Neural cell (in vitro differentiated cells): ENCODE data around the gene CHST1. TPM values are rescaled to one million over a fixed set of nuclear protein-coding genes. Genes with fewer than 3 reads are reported as not detected.

Experiments
- H2AFZ ChIP-seq: fragments of 200-600, 300-800 bp; sonication (generic), shearing (Covaris generic); 2 replicates; pipeline ENCODE4 v1.6.0; 2014; ENCODE audit warnings: low read depth, mild to moderate bottlenecking, antibody characterized with exemption, low read length, moderate library complexity
- H3F3A ChIP-seq: fragments of 200-600 bp; shearing (Covaris generic); 2 replicates; pipeline ENCODE4 v1.6.1; 2016; ENCODE audit warnings: mild to moderate bottlenecking, moderate library complexity, mixed read lengths, antibody characterized with exemption, low read length; ENCODE audit not compliant: insufficient read depth, poor library complexity, severe bottlenecking
- H3K27ac ChIP-seq: fragments of 200-600, 300-800 bp; sonication (generic), shearing (Covaris generic); 2 replicates; pipeline ENCODE4 v1.5.1; 2014; ENCODE audit warnings: mild to moderate bottlenecking, low read length, moderate library complexity
- H3K27me3 ChIP-seq: fragments of 300-800, 200-600 bp; sonication (generic), shearing (Covaris generic); 2 replicates; pipeline ENCODE4 v1.6.0; 2014; ENCODE audit warnings: mild to moderate bottlenecking, low read depth, low read length, moderate library complexity; ENCODE audit not compliant: insufficient read depth
- H3K36me3 ChIP-seq: fragments of 300-800, 200-600 bp; sonication (generic), shearing (Covaris generic); 2 replicates; pipeline ENCODE4 v1.5.1; 2014; ENCODE audit warnings: mild to moderate bottlenecking, antibody characterized with exemption, low read length, moderate library complexity; ENCODE audit not compliant: insufficient read depth
- H3K4me2 ChIP-seq: fragments of 300-800, 200-600 bp; sonication (generic), shearing (Covaris generic); 2 replicates; pipeline ENCODE4 v1.6.0; 2014; ENCODE audit warnings: mild to moderate bottlenecking, low read length
- H3K4me3 ChIP-seq: fragments of 300-800, 200-600 bp; sonication (generic), shearing (Covaris generic); 2 replicates; pipeline ENCODE4 v1.5.1; 2014; ENCODE audit warnings: mild to moderate bottlenecking, low read length, moderate library complexity
- H3K79me2 ChIP-seq: fragments of 200-600 bp; shearing (Covaris generic); replicated peaks from 2 replicates; pipeline ENCODE4 v1.6.0; 2014; ENCODE audit warnings: mild to moderate bottlenecking, low read length, moderate library complexity; ENCODE audit not compliant: insufficient read depth
- H3K9ac ChIP-seq: fragments of 300-800, 200-600 bp; sonication (generic), shearing (Covaris generic); 2 replicates; pipeline ENCODE4 v1.6.1; 2016; ENCODE audit warnings: mild to moderate bottlenecking, low read length, mixed read lengths
- H3K9me2 ChIP-seq: fragments of 200-600 bp; shearing (Covaris generic); 2 replicates; pipeline ENCODE4 v1.6.1; 2016; ENCODE audit warnings: mild to moderate bottlenecking, low read length, mixed read lengths; ENCODE audit not compliant: insufficient read depth
- H3K9me3 ChIP-seq: fragments of 200-600, 300-800 bp; sonication (generic), shearing (Covaris generic); 2 replicates; pipeline ENCODE4 v1.6.1; 2016; ENCODE audit warnings: mild to moderate bottlenecking, mixed run types, low read length, moderate library complexity, mixed read lengths
- H4K20me1 ChIP-seq: fragments of 200-600 bp; shearing (Covaris generic); 2 replicates; pipeline ENCODE4 v1.6.1; 2016; ENCODE audit warnings: mild to moderate bottlenecking, mixed run types; ENCODE audit not compliant: insufficient read depth
- CTCF ChIP-seq: fragments of 450-650 bp; IDR thresholded peaks from 2 replicates; pipeline ENCODE4 v1.5.1; 2014; ENCODE audit warnings: antibody characterized with exemption, mild to moderate bottlenecking, moderate library complexity; ENCODE audit not compliant: poor library complexity, severe bottlenecking
- EP300 ChIP-seq: fragments of 450-650 bp; conservative IDR thresholded peaks from 2 replicates; pipeline ENCODE4 v1.6.1; 2014; ENCODE audit warnings: antibody characterized with exemption, mild to moderate bottlenecking, moderate library complexity; ENCODE audit not compliant: poor library complexity, severe bottlenecking
- EZH2 ChIP-seq: fragments of 200-600, 300-800 bp; shearing (Covaris generic), sonication (generic); IDR thresholded peaks from 2 replicates; pipeline ENCODE4 v1.6.1; 2014; ENCODE audit warnings: antibody characterized with exemption, low read length, borderline replicate concordance, mild to moderate bottlenecking; ENCODE audit not compliant: insufficient read depth, poor library complexity, severe bottlenecking
- MXI1 ChIP-seq: fragments of 450-650 bp; conservative IDR thresholded peaks from 2 replicates; pipeline ENCODE4 v1.6.1; 2014; ENCODE audit warnings: antibody characterized with exemption, mild to moderate bottlenecking; ENCODE audit not compliant: poor library complexity, severe bottlenecking
- POLR2AphosphoS5 ChIP-seq: IDR thresholded peaks from 2 replicates; pipeline ENCODE4 v1.6.1; 2012
- RAD21 ChIP-seq: fragments of 450-650 bp; conservative IDR thresholded peaks from 2 replicates; pipeline ENCODE4 v1.6.1; 2014; ENCODE audit warnings: antibody characterized with exemption, mild to moderate bottlenecking, moderate library complexity
- REST ChIP-seq: IDR thresholded peaks from 2 replicates; pipeline ENCODE4 v1.6.1; 2012; ENCODE audit warnings: borderline replicate concordance
- SMC3 ChIP-seq: fragments of 450-650 bp; conservative IDR thresholded peaks from 2 replicates; pipeline ENCODE4 v1.6.1; 2014; ENCODE audit warnings: antibody characterized with exemption, mild to moderate bottlenecking, moderate library complexity; ENCODE audit not compliant: poor library complexity
- TAF1 ChIP-seq: IDR thresholded peaks from 2 replicates; pipeline ENCODE4 v1.6.1; 2012; ENCODE audit warnings: low read depth
- polyA plus RNA-seq: library from polyadenylated mRNA; depleted of rRNA; stranded (reverse); fragments of >200 nt; gene quantifications from 2 replicates; pipeline ENCODE4 v1.2.3, GENCODE V29; 2014

CHST1 gene
- polyA plus RNA-seq, 1 donor from 2014 or later, result 16.2 TPM

- Histone ChIP-seq H3K27ac (no peak overlapping the region), H3K4me3 (no peak overlapping the region), H3K36me3 (no peaks in the 10 kb centered on the region), H3K9me2 (no peaks in the 10 kb centered on the region), H3K9me3 (no peaks in the 10 kb centered on the region), H3F3A (no peaks in the 10 kb centered on the region), H3K79me2 (no peaks in the 10 kb centered on the region), H4K20me1 (no peaks in the 10 kb centered on the region), H3K4me2 (no peak overlapping the region), H2AFZ (no peak overlapping the region), H3K27me3 (no peaks in the 10 kb centered on the region), H3K9ac (no peak overlapping the region)
- no peak for TF ChIP-seq TAF1
- no peak for TF ChIP-seq CTCF
- TF ChIP-seq REST, result no peak
- no peak for TF ChIP-seq RAD21
- no peak for TF ChIP-seq SMC3
- TF ChIP-seq MXI1, result no peak
- no peak for TF ChIP-seq EZH2
- no peak for TF ChIP-seq POLR2AphosphoS5
- no peak for TF ChIP-seq EP300
Measured at GRCh38 chr11:45669956-45670355, 4.5 kb upstream of the CHST1 start.

- H3F3A ChIP-seq, result no peaks in the 10 kb centered on the region
- no peak for TF ChIP-seq MXI1
- no peak for TF ChIP-seq RAD21
- TF ChIP-seq SMC3, result no peak
- TF ChIP-seq TAF1, result no peak
- TF ChIP-seq EP300, result no peak
- no peak for TF ChIP-seq CTCF
- no peak for TF ChIP-seq EZH2
- TF ChIP-seq POLR2AphosphoS5, result no peak
- no peak for TF ChIP-seq REST
- no peak overlapping the region for H2AFZ ChIP-seq
- no peaks in the 10 kb centered on the region for H3K9me3 ChIP-seq
- H3K27ac ChIP-seq, result no peak overlapping the region
- no peak overlapping the region for H3K4me3 ChIP-seq
- H3K36me3 ChIP-seq, result no peaks in the 10 kb centered on the region
- peaks cover 5% of the 10 kb centered on the region for H3K79me2 ChIP-seq
- H3K9me2 ChIP-seq, result no peaks in the 10 kb centered on the region
- H3K9ac ChIP-seq, result no peak overlapping the region
- no peak overlapping the region for H3K4me2 ChIP-seq
- H3K27me3 ChIP-seq, result no peaks in the 10 kb centered on the region
- H4K20me1 ChIP-seq, result no peaks in the 10 kb centered on the region
Measured at GRCh38 chr11:45669146-45669545, 3.7 kb upstream of the CHST1 start.
